GM10266 (cell line): ENCODE data around the gene GSTM5.
"Not testable (repeated sequence)": the region's sequence is repeated elsewhere in the genome, so short reads cannot be mapped to it uniquely, and the experiment has no call there.

Experiments
- DNase-seq: peaks from one replicate; pipeline ENCODE4 v3.0.0; 2012; ENCODE audit errors: extremely low spot score
- TF ChIP-seq, protein P1 (sequence below): IDR thresholded peaks from 2 replicates; pipeline ENCODE4 v1.5.1; 2012; ENCODE audit warnings: mild to moderate bottlenecking, low read depth; ENCODE audit not compliant: control insufficient read depth, insufficient read depth; ENCODE audit errors: missing control alignments

GSTM5 gene

DNA sequence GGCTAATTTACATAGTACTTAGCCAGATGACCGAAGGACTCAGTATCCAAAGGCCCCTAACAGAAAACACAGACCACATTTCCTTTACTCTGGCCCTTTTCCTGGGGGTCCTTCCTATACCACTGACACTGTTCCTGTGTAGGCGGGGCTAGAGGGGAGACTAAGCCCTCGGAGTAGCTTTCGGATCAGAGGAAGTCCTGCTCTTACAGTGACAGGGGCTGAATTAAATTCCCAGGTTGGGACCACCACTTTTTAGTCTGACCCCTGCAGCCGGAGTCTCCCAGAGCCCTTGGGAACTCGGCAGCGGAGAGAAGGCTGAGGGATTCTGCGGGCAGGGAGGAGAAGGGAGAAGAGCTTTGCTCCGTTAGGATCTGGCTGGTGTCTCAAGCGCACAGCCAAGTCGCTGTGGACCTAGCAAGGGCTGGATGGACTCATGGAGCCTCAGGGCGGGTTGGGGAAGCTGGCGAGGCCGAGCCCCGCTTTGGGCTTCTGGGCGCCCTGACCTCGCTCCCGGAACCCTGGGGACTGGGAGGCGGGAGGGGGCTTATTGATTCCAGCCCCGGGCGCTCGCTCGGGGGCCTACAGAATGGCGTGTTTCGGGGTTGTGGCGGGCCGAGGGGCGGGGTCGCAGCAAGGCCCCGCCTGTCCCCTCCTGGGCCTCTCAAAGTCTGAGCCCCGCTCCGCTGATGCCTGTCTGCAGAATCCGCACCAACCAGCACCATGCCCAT is at the start of gene GSTM5:
Gene GSTM5 (plus strand): TSS at position 659 of the 728 bp plus-strand sequence. CDS start 62 bp downstream, at position 721.
- peak; percentile 2 for DNase-seq

GRCh38 chr1:109664671-109665070 is 47.4 kb upstream of the GSTM5 start:
- TF ChIP-seq, protein P1, sequence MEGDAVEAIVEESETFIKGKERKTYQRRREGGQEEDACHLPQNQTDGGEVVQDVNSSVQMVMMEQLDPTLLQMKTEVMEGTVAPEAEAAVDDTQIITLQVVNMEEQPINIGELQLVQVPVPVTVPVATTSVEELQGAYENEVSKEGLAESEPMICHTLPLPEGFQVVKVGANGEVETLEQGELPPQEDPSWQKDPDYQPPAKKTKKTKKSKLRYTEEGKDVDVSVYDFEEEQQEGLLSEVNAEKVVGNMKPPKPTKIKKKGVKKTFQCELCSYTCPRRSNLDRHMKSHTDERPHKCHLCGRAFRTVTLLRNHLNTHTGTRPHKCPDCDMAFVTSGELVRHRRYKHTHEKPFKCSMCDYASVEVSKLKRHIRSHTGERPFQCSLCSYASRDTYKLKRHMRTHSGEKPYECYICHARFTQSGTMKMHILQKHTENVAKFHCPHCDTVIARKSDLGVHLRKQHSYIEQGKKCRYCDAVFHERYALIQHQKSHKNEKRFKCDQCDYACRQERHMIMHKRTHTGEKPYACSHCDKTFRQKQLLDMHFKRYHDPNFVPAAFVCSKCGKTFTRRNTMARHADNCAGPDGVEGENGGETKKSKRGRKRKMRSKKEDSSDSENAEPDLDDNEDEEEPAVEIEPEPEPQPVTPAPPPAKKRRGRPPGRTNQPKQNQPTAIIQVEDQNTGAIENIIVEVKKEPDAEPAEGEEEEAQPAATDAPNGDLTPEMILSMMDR = no peak
- peak; percentile 0 for DNase-seq

DNA sequence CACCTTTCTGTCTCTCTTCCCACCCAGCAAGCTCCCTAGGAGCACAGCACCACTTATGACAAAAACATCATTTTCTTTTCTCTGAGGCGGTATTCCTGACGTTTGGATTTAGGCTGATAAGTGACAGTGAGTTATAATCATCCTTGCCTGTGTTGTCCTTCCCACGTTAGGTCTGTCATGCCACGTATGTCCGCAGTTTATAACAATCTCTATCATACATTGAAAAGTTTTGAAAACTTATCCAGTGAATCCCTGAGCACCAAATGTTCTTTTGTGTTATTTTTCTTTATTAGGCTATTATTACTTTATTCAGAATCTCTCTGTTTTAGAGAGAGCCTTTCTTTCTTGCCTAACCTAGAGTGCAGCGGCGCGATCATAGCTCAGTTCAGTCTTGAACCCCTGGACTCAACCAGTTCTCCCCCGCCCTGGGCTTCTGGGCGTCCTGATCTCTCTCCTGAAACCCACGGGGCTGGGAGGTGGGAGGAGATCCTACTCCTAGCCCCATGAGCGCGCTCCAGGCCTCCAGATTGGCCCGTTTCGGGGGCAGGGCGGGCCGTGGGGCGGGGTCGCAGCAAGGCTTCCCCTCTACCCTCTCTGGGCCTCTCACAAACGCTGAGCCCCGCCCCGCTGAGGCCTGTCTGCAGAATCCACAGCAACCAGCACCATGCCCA is 44.5 kb upstream of the GSTM5 start, which contains the start of gene GSTM2:
Gene GSTM2 (plus strand): TSS at position 606 of the 671 bp plus-strand sequence. CDS start 59 bp downstream, at position 665.
- DNase-seq = peak; percentile 84
- TF ChIP-seq, protein P1 = no peak

- peak; percentile 3 for DNase-seq
- TF ChIP-seq, protein P1 = no peak
Measured at GRCh38 chr1:109668123-109668775, 43.8 kb upstream of the GSTM5 start.

GRCh38 chr1:109669246-109669948 is 42.7 kb upstream of the GSTM5 start:
- TF ChIP-seq, protein P1 = no peak
- DNase-seq = peak; percentile 5

DNA sequence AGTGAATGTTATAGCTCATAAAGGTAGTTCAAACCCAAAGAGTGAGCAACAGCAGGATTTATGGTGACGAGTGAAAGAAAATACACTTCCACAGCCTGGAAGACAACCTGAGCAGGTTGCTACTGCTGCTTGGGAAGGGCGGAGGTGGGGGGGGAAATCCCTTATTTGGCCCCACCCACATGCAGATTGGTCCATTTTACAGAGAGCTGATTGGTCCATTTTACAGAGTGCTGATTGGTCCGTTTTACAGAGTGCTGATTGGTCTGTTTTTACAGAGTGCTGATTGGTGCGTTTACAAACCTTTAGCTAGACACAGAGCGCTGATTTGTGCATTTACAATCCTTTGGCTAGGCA is 42.1 kb upstream of the GSTM5 start:
- DNase-seq = not testable (repeated sequence)

GRCh38 chr1:109671067-109671466 is 41.0 kb upstream of the GSTM5 start:
- TF ChIP-seq, protein P1 = no peak
- peak; percentile 4 for DNase-seq

GRCh38 chr1:109673861-109674260 is 38.2 kb upstream of the GSTM5 start:
- not testable (repeated sequence) for DNase-seq

DNA sequence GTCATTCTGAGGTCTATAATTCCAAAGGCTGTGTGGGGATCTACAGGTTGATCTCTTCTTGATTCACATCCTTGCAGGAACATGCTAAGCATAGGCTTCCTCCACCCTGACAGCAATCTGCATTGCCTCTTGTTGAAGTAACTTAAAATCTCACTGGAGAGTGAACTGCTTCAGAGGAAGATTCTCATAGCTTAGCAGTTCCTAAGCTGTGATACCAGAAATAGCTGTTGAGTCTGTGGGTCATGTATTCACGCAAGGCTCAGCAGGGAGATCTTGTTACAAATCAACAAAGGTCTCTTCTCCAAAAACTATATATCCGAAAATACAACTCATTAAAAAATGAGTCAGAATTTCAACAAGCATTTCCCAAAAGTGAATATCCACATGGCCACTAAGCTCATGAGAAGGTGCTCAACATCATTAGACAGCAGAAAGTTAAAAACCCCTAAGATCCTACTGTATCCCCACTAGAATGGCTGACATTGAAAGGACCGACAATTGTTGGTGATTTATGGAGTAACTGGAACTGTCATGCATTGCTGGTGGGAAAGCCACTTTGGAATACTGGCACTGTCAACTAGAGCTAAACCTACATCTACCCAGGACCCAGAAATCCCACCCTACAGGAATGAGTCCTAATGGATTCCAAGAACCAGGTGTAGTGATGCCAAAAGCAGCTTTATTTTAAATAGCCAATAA is 35.2 kb upstream of the GSTM5 start:
- peak; percentile 0 for DNase-seq
